H1 (cell line): ENCODE data around the gene RECK. TPM values are rescaled to one million over a fixed set of nuclear protein-coding genes. Genes with fewer than 3 reads are reported as not detected.

Experiments used
- CTCF ChIA-PET: fragments of 300-600 bp; sonication (Branson Sonifier 250); formaldehyde crosslinking; loops from one replicate; lab custom pipeline; 2021; ENCODE audit not compliant: partially characterized antibody; lab: Charles Lee
- POLR2A ChIA-PET: fragments of 300-600 bp; sonication (Branson Sonifier 250); formaldehyde crosslinking; loops from one replicate; lab custom pipeline; 2021; ENCODE audit warnings: inconsistent platforms; ENCODE audit not compliant: partially characterized antibody; lab: Charles Lee
- DNase-seq, 2 experiments: peaks; one replicate each; pipeline versions ENCODE4 v3.0.0 to v3.0.0-alpha.2; 2010 to 2022; ENCODE audit warnings: low spot score in 2 of 2, low read depth in 1 of 2, mixed read lengths in 1 of 2
- FAIRE-seq: peaks from 2 replicates; lab custom pipeline; 2011; peaks lifted over from hg19 to GRCh38; lab: Jason Lieb, UNC
- H2AFZ ChIP-seq: 2 replicates; pipeline ENCODE4 v1.8.1; 2012; ENCODE audit warnings: low read length, inconsistent platforms
- H2AK5ac ChIP-seq: 2 replicates; pipeline ENCODE4 v1.6.1; 2013; ENCODE audit warnings: low read depth, low read length
- H2BK120ac ChIP-seq: replicated peaks from 2 replicates; pipeline ENCODE3; 2013; ENCODE audit warnings: low read depth, low read length, inconsistent platforms
- H2BK12ac ChIP-seq: 2 replicates; pipeline ENCODE4 v1.6.1; 2013; ENCODE audit warnings: low read depth, low read length
- H2BK15ac ChIP-seq: 2 replicates; pipeline ENCODE4 v1.6.1; 2013; ENCODE audit warnings: low read length
- H2BK20ac ChIP-seq: 2 replicates; pipeline ENCODE4 v1.6.1; 2013; ENCODE audit warnings: low read length
- H2BK5ac ChIP-seq: 2 replicates; pipeline ENCODE4 v1.6.1; 2013; ENCODE audit warnings: low read depth, low read length
- H3K14ac ChIP-seq: 2 replicates; pipeline ENCODE4 v1.6.1; 2013; ENCODE audit warnings: inconsistent platforms; ENCODE audit not compliant: insufficient read length
- H3K18ac ChIP-seq: 2 replicates; pipeline ENCODE4 v1.6.1; 2013; ENCODE audit warnings: low read length; ENCODE audit errors: extremely low read depth
- H3K23ac ChIP-seq: 2 replicates; pipeline ENCODE4 v1.6.1; 2013; ENCODE audit warnings: inconsistent platforms; ENCODE audit not compliant: insufficient read length
- H3K23me2 ChIP-seq: 2 replicates; pipeline ENCODE4 v1.6.1; 2013; ENCODE audit warnings: low read depth, low read length
- H3K27ac ChIP-seq: 2 replicates; pipeline ENCODE4 v1.6.1; 2011; ENCODE audit warnings: low read depth, low read length, inconsistent platforms
- H3K27me3 ChIP-seq, 4 experiments: replicated peaks in 1 of 4; 1 replicate in 1 of 4; 2 replicates in 3 of 4; pipeline versions ENCODE4 v1.6.1 to v1.8.1; 2011 to 2013; ENCODE audit warnings: low read length in 3 of 4, mild to moderate bottlenecking in 3 of 4, inconsistent platforms in 2 of 4, mixed read lengths in 2 of 4, moderate library complexity in 1 of 4; ENCODE audit not compliant: control insufficient read depth in 3 of 4, insufficient read depth in 3 of 4; ENCODE audit errors: extremely low read depth in 1 of 4
- H3K36me3 ChIP-seq, 4 experiments: 2 replicates each; pipeline versions ENCODE4 v1.6.1 to v1.8.1; 2011 to 2013; ENCODE audit warnings: mild to moderate bottlenecking in 4 of 4, low read length in 3 of 4, moderate library complexity in 2 of 4, control low read depth in 1 of 4, inconsistent platforms in 1 of 4; ENCODE audit not compliant: insufficient read depth in 4 of 4, control insufficient read depth in 2 of 4
- H3K4ac ChIP-seq: replicated peaks from 2 replicates; pipeline ENCODE3; 2013; ENCODE audit warnings: low read length, low read depth, mixed read lengths, inconsistent platforms; ENCODE audit not compliant: insufficient read length
- H3K4me1 ChIP-seq, 4 experiments: replicated peaks in 1 of 4; 1 replicate in 1 of 4; 2 replicates in 3 of 4; pipeline versions ENCODE4 v1.6.1 to v1.8.1; 2011 to 2013; ENCODE audit warnings: low read length in 3 of 4, inconsistent platforms in 2 of 4, mixed read lengths in 1 of 4; ENCODE audit not compliant: insufficient read depth in 4 of 4, control insufficient read depth in 3 of 4
- H3K4me2 ChIP-seq, 2 experiments: 2 replicates each; pipeline versions ENCODE4 v1.6.1 to v1.8.1; 2011 to 2013; ENCODE audit warnings: low read depth in 2 of 2, low read length in 2 of 2, control low read depth in 1 of 2, inconsistent platforms in 1 of 2, mild to moderate bottlenecking in 1 of 2; ENCODE audit not compliant: insufficient read depth in 1 of 2
- H3K4me3 ChIP-seq, 4 experiments: fragments of 200-600, 300-600 bp in 1 of 4; sonication (generic), shearing (Covaris generic), sonication (Bioruptor Twin) in 1 of 4; 2 replicates each; pipeline versions ENCODE4 v1.5.1 to v1.8.1; 2011 to 2016; ENCODE audit warnings: low read length in 4 of 4, low read depth in 3 of 4, control low read depth in 2 of 4, inconsistent platforms in 2 of 4, mild to moderate bottlenecking in 2 of 4, mixed read lengths in 1 of 4, moderate library complexity in 1 of 4; ENCODE audit not compliant: insufficient read depth in 2 of 4; ENCODE audit errors: extremely low read depth in 1 of 4
- H3K56ac ChIP-seq: replicated peaks from 2 replicates; pipeline ENCODE3; 2013; ENCODE audit warnings: low read depth, mild to moderate bottlenecking, mixed read lengths, low read length, inconsistent platforms; ENCODE audit not compliant: insufficient read length
- H3K79me1 ChIP-seq: 2 replicates; pipeline ENCODE4 v1.6.1; 2013; ENCODE audit warnings: low read depth, low read length, control low read depth
- H3K79me2 ChIP-seq, 2 experiments: 2 replicates each; pipeline versions ENCODE4 v1.6.1 to v1.8.1; 2012 to 2013; ENCODE audit warnings: low read length in 2 of 2, mild to moderate bottlenecking in 2 of 2, inconsistent platforms in 1 of 2; ENCODE audit not compliant: insufficient read depth in 2 of 2, control insufficient read depth in 1 of 2
- H3K9ac ChIP-seq, 4 experiments: replicated peaks in 1 of 4; 1 replicate in 1 of 4; 2 replicates in 3 of 4; pipeline versions ENCODE4 v1.6.1 to v1.8.1; 2011 to 2013; ENCODE audit warnings: low read depth in 3 of 4, low read length in 3 of 4, control low read depth in 2 of 4, mild to moderate bottlenecking in 2 of 4, moderate library complexity in 2 of 4, inconsistent platforms in 1 of 4; ENCODE audit errors: extremely low read depth in 1 of 4
- H3K9me3 ChIP-seq, 2 experiments: 2 replicates each; pipeline versions ENCODE4 v1.6.1 to v1.8.1; 2012 to 2013; ENCODE audit warnings: mild to moderate bottlenecking in 2 of 2, moderate library complexity in 2 of 2, control low read depth in 1 of 2, inconsistent platforms in 1 of 2, low read depth in 1 of 2, low read length in 1 of 2, mixed read lengths in 1 of 2; ENCODE audit not compliant: insufficient read depth in 2 of 2
- H4K20me1 ChIP-seq, 2 experiments: replicated peaks in 1 of 2; 2 replicates each; pipeline versions ENCODE3 to v1.8.1; 2011 to 2013; ENCODE audit warnings: inconsistent platforms in 2 of 2, low read length in 2 of 2, mild to moderate bottlenecking in 1 of 2; ENCODE audit not compliant: insufficient read depth in 2 of 2, control insufficient read depth in 1 of 2
- H4K5ac ChIP-seq: 2 replicates; pipeline ENCODE4 v1.6.1; 2013; ENCODE audit warnings: low read length, low read depth, mixed read lengths, inconsistent platforms; ENCODE audit not compliant: insufficient read length
- H4K8ac ChIP-seq: 2 replicates; pipeline ENCODE4 v1.8.0; 2013; ENCODE audit warnings: mild to moderate bottlenecking, moderate library complexity, low read length, inconsistent platforms; ENCODE audit not compliant: insufficient read depth; ENCODE audit errors: extremely low read depth
- H4K91ac ChIP-seq: replicated peaks from 2 replicates; pipeline ENCODE3; 2013; ENCODE audit warnings: low read length, mixed read lengths, inconsistent platforms; ENCODE audit not compliant: insufficient read length
- ASH2L ChIP-seq: fragments of 200-600, 300-600 bp; sonication (generic); IDR thresholded peaks from one replicate; pipeline ENCODE4 v1.7.1; 2017; ENCODE audit warnings: low read length
- BACH1 ChIP-seq: IDR thresholded peaks from 2 replicates; pipeline ENCODE4 v1.6.1; 2012; ENCODE audit warnings: low read length, improper control_type of control experiment
- BRCA1 ChIP-seq: IDR thresholded peaks from 2 replicates; pipeline ENCODE4 v1.6.1; 2012; ENCODE audit warnings: low read depth, low read length, improper control_type of control experiment
- CBX5 ChIP-seq: fragments of 300-800, 300-1000 bp; sonication (generic); IDR thresholded peaks from 2 replicates; pipeline ENCODE4 v1.7.1; 2016; ENCODE audit warnings: antibody characterized with exemption, low read length, low read depth
- CEBPB ChIP-seq: IDR thresholded peaks from 2 replicates; pipeline ENCODE4 v1.6.1; 2012; ENCODE audit warnings: low read depth, low read length
- GABPA ChIP-seq: IDR thresholded peaks from 2 replicates; pipeline ENCODE4 v1.6.1; 2011; ENCODE audit warnings: mild to moderate bottlenecking, low read length, moderate library complexity, borderline replicate concordance; ENCODE audit not compliant: insufficient read depth
- JUN ChIP-seq: IDR thresholded peaks from 2 replicates; pipeline ENCODE4 v1.6.1; 2011; ENCODE audit warnings: low read depth, mild to moderate bottlenecking, improper control_type of control experiment, low read length
- KDM5A ChIP-seq: fragments of 200-600 bp; IDR thresholded peaks from 2 replicates; pipeline ENCODE4 v1.7.1; 2012; ENCODE audit warnings: mild to moderate bottlenecking, low read length, inconsistent platforms, mixed read lengths
- PHF8 ChIP-seq: fragments of 200-600 bp; sonication (generic); conservative IDR thresholded peaks from 2 replicates; pipeline ENCODE4 v1.7.1; 2012; ENCODE audit warnings: low read depth, mild to moderate bottlenecking, inconsistent platforms, low read length, moderate library complexity
- POU5F1 ChIP-seq: IDR thresholded peaks from 2 replicates; pipeline ENCODE4 v1.6.1; 2011; ENCODE audit warnings: low read depth, mild to moderate bottlenecking, low read length, moderate library complexity
- SIN3A ChIP-seq, 2 experiments: IDR thresholded peaks in 1 of 2; conservative IDR thresholded peaks in 1 of 2; 2 replicates each; pipeline ENCODE4 v1.6.1; 2011 to 2012; ENCODE audit warnings: low read length in 2 of 2, improper control_type of control experiment in 1 of 2, low read depth in 1 of 2, mild to moderate bottlenecking in 1 of 2
- SP2 ChIP-seq: IDR thresholded peaks from 2 replicates; pipeline ENCODE4 v1.6.1; 2012; ENCODE audit warnings: mild to moderate bottlenecking, low read length, inconsistent platforms
- SUZ12 ChIP-seq: fragments of 200-600 bp; sonication (generic); IDR thresholded peaks from 2 replicates; pipeline ENCODE4 v1.6.1; 2012; ENCODE audit warnings: mild to moderate bottlenecking, inconsistent platforms, low read length, moderate library complexity, mixed read lengths
- WGBS, 2 experiments: shearing (Covaris generic) in 1 of 2; methylation state at CpG; one replicate each; pipeline versions ENCODE4 v1.1.6 to v1.1.7; 2013 to 2015; ENCODE audit warnings: low lambda C conversion rate in 2 of 2, mixed read lengths in 2 of 2, inconsistent platforms in 1 of 2, low coverage in 1 of 2, missing lambda C conversion rate in 1 of 2; ENCODE audit not compliant: insufficient replicate concordance in 2 of 2, insufficient coverage in 1 of 2, insufficient read length in 1 of 2; ENCODE audit errors: extremely low coverage in 1 of 2, missing lambda C conversion rate in 1 of 2; 5-methylcytosine and 5-hydroxymethylcytosine counted together
- polyA plus RNA-seq, 7 experiments: library from polyadenylated mRNA; depleted of rRNA in 3 of 7; stranded (reverse) in 5 of 7; unstranded in 2 of 7; fragments of >200 nt in 5 of 7; fragments of 200-250 nt in 2 of 7; gene quantifications; 1 replicate in 5 of 7; 2 replicates in 1 of 7; 4 replicates in 1 of 7; pipeline versions ENCODE4 v1.2.1 to v1.2.3, GENCODE V29; 2011 to 2013; ENCODE audit warnings: missing spikeins in 2 of 7, mixed read lengths in 2 of 7
- total RNA-seq: library from RNA; stranded (reverse); fragmentation: NEBNext Ultra II Directional; extraction: Animal tissue kit (Norgen Biotek cat#: 25700); gene quantifications from 2 replicates; pipeline ENCODE4 v1.2.1, GENCODE V29; 2021

RECK gene
- total and polyA plus RNA-seq, 2 of the 8 experiments (the other 6 are each of a cell fraction or from before 2014, with no cell fraction given) = 5.4 to 9.8 TPM

- Histone ChIP-seq H3K79me2 (no peaks in the 10 kb centered on the region), H2BK120ac (no peak overlapping the region), H3K56ac (no peak overlapping the region), H3K4me3 (no peak overlapping the region), H3K4ac (no peak overlapping the region), H3K18ac (no peak overlapping the region), H3K14ac (no peak overlapping the region), H3K27ac (no peak overlapping the region), H2AFZ (no peak overlapping the region), H4K20me1 (no peaks in the 10 kb centered on the region), H3K9ac (no peak overlapping the region), H3K36me3 (peaks cover 0 to 4% (median 0%) of the 10 kb centered on the region in 4 experiments; a peak in 2 of 8 replicates), H4K8ac (no peak overlapping the region), H4K91ac (no peak overlapping the region), H3K79me1 (no peaks in the 10 kb centered on the region), H3K23ac (no peak overlapping the region), H3K23me2 (no peaks in the 10 kb centered on the region), H2BK12ac (no peak overlapping the region), H3K4me1 (peaks cover 0 to under 1% (median 0%) of the 10 kb centered on the region in 4 experiments; a peak in 1 of 7 replicates), H2BK15ac (no peak overlapping the region), H3K9me3 (peaks cover 6 to 8% of the 10 kb centered on the region in 2 experiments), H4K5ac (no peak overlapping the region), H2BK20ac (no peak overlapping the region), H3K4me2 (no peak overlapping the region), H3K27me3 (no peaks in the 10 kb centered on the region), H2AK5ac (no peak overlapping the region), H2BK5ac (no peak overlapping the region)
- DNase-seq = no peak
- FAIRE-seq = no peak
- WGBS, 2 experiments = 77% methylated on average over 9 of the region's 9 CpGs; no CpG with 5 or more reads in 1 of the 2 experiments
- ChIA-PET CTCF (interaction anchor here (1.1 to 2.9 kb wide), 2 partner anchors 10 to 12 kb away, joined by 4 to 8 read pairs; no protein-coding TSS in a partner anchor), POLR2A (no interaction called here)
- TF ChIP-seq SUZ12 = no peak
- TF ChIP-seq BACH1 = no peak
- no peak for TF ChIP-seq KDM5A
- no peak for TF ChIP-seq GABPA
- TF ChIP-seq BRCA1 = no peak
- no peak for TF ChIP-seq POU5F1
- no peak for TF ChIP-seq CEBPB
- TF ChIP-seq SP2 = no peak
- TF ChIP-seq PHF8 = no peak
- no peak for TF ChIP-seq JUN
- TF ChIP-seq SIN3A (conservative IDR thresholded peaks at IDR 0.05 in 1 of 2, IDR thresholded peaks at IDR 0.05 in 1 of 2; ENCODE audit: low read depth in 1 of 2, low read length in 2 of 2) = no peak
- no peak for TF ChIP-seq CBX5
- TF ChIP-seq ASH2L = no peak
These were observed 117.0 kb downstream of the RECK start for GRCh38 chr9:36153746-36154145.
